Small intestine (tissue), 7 donors: Measurements from ENCODE around the gene VAMP8. TPM values are rescaled to one million over a fixed set of nuclear protein-coding genes. Genes with fewer than 3 reads are reported as not detected.
"Not testable (repeated sequence)": the region's sequence is repeated elsewhere in the genome, so short reads cannot be mapped to it uniquely, and the experiment has no call there.

Experiments
- DNase-seq, 2 donors: peaks; one replicate each; pipeline versions ENCODE4 v3.0.0 to v3.0.0-alpha.2; 2013
- FAIRE-seq: peaks from 2 replicates; lab custom pipeline; 2012; peaks lifted over from hg19 to GRCh38; lab: Jason Lieb, UNC
- H3K27ac ChIP-seq, 3 donors: one replicate each; pipeline ENCODE4 v1.5.1; 2013; ENCODE audit warnings: low read length in 2 of 3, mild to moderate bottlenecking in 2 of 3, control low read depth in 1 of 3, inconsistent platforms in 1 of 3, low read depth in 1 of 3, moderate library complexity in 1 of 3
- H3K27me3 ChIP-seq, 3 donors: one replicate each; pipeline ENCODE4 v1.6.1; 2013; ENCODE audit warnings: low read length in 3 of 3, inconsistent platforms in 1 of 3; ENCODE audit not compliant: control insufficient read depth in 3 of 3, insufficient read depth in 3 of 3
- H3K36me3 ChIP-seq, 3 donors: one replicate each; pipeline ENCODE4 v1.6.1; 2013; ENCODE audit warnings: low read length in 3 of 3, inconsistent platforms in 1 of 3, low read depth in 1 of 3, mild to moderate bottlenecking in 1 of 3, moderate library complexity in 1 of 3; ENCODE audit not compliant: control insufficient read depth in 3 of 3, insufficient read depth in 2 of 3
- H3K4me1 ChIP-seq, 3 donors: one replicate each; pipeline ENCODE4 v1.6.1; 2013; ENCODE audit warnings: low read length in 2 of 3, inconsistent platforms in 1 of 3, low read depth in 1 of 3, mild to moderate bottlenecking in 1 of 3, moderate library complexity in 1 of 3; ENCODE audit not compliant: control insufficient read depth in 3 of 3, insufficient read depth in 2 of 3
- H3K4me3 ChIP-seq, 3 donors: one replicate each; pipeline ENCODE4 v1.5.1; 2013; ENCODE audit warnings: low read length in 3 of 3, control low read depth in 1 of 3, inconsistent platforms in 1 of 3, low read depth in 1 of 3, mild to moderate bottlenecking in 1 of 3, moderate library complexity in 1 of 3
- H3K9me3 ChIP-seq, 2 donors: one replicate each; pipeline ENCODE4 v1.6.1; 2013; ENCODE audit warnings: low read depth in 1 of 2, low read length in 1 of 2; ENCODE audit not compliant: control insufficient read depth in 2 of 2, insufficient read depth in 1 of 2
- WGBS, 3 donors: extraction: QIAGEN DNeasy Blood & Tissue Kit; methylation state at CpG; one replicate each; pipeline ENCODE4 v1.1.7; 2013; 5-methylcytosine and 5-hydroxymethylcytosine counted together
- polyA plus RNA-seq, 4 donors: library from polyadenylated mRNA; stranded (reverse) in 3 of 4; unstranded in 1 of 4; fragments of 200-250 nt in 3 of 4; fragments of 120-200 nt in 1 of 4; gene quantifications; one replicate each; pipeline versions ENCODE4 v1.2.1 to v1.2.3, GENCODE V29; 2013
- donor health status: healthy with polysubstance abuse.
- donor health status: control.
- donor health status: control.
- donor health status: Bipolar disorder and iron deficiency.
- donor health status: healthy.

The VAMP8 gene
- polyA plus RNA-seq, 4 donors = 183 to 1,108 (median 619) TPM

DNA sequence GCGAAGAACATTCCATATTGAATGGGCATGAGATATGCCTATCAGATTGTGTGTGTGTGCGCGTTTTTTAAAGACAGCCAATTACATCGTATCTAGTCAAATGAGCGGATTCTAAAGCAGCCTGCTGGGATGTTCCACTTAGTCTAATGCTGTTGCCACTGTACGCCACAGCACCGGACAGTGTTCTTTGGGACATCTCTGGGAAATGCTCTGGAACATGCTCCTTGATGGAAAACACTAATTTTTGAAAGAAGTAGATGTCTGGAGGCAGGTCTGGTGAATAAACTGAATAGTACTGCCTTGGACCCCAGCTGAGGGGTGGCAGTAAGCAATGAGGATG is 28.7 kb downstream of the VAMP8 start:
- Histone ChIP-seq H3K9me3 (no peaks in the 10 kb centered on the region), H3K4me1 (peaks cover 0 to 30% (median 4%) of the 10 kb centered on the region in 3 donors), H3K27me3 (no peaks in the 10 kb centered on the region), H3K4me3 (no peak overlapping the region), H3K27ac (peak overlapping the region in 1 of 3 donors; percentile 8), H3K36me3 (peaks cover 0 to 35% (median 2%) of the 10 kb centered on the region in 3 donors)
- no peak for FAIRE-seq
- WGBS, 3 donors = 74 to 90% (median 85%) methylated on average over 7 of the region's 7 CpGs
- no peak for DNase-seq

DNA sequence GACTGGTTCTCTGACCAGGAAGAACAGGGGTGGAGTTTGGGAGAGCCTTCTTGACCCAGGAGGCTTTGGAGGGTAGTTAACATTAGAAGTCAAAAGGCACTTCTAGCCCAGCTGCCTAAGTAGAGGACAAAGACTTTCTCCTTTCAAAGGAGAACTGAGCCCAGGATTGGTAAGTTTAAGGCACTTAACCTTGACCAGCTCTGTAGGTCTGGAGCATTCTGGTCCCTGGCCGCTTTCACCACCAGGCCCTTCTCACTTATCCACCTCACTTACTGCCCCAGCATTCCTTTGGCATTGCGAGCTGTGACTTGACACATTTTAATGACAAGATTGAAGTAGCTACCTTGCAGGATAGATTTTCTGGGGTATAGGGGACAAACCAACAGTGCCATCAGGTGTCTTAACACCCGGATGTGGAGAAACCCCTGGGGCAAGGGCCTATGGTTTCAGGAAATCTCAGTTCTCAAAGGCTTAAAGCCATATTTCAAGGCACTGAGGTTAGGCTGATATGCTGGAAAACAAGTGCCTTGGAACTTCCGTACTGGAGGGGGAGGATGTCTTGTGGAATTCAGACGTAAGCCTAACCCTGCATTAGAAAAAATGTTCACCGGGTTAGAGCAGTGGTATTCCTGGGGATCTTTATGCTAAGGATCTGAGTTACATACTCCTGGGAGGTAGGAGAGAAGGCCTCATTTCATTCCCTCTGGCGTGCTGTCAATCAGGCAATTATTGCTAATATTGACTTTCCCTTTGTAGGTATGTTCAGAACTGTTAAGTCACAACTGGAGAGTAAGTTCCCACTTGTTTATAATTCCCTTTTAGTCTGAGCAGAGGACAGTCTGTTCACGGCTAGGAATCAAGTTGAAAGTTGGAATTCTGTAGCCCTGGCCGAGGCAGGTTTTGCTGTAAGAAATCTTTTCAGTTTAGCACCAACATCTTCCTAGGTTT is 30.2 kb downstream of the VAMP8 start:
- WGBS, 3 donors = 85 to 87% (median 85%) methylated on average over 9 of the region's 9 CpGs
- peaks cover 0 to 25% (median 0%) of the 10 kb centered on the region in 3 donors for H3K4me1 ChIP-seq
- peaks cover 0 to 34% (median 2%) of the 10 kb centered on the region in 3 donors for H3K36me3 ChIP-seq
- no peak overlapping the region for H3K27ac ChIP-seq
- DNase-seq = no peak
- FAIRE-seq = no peak
- no peak overlapping the region for H3K4me3 ChIP-seq
- no peaks in the 10 kb centered on the region for H3K9me3 ChIP-seq
- no peaks in the 10 kb centered on the region for H3K27me3 ChIP-seq

DNA sequence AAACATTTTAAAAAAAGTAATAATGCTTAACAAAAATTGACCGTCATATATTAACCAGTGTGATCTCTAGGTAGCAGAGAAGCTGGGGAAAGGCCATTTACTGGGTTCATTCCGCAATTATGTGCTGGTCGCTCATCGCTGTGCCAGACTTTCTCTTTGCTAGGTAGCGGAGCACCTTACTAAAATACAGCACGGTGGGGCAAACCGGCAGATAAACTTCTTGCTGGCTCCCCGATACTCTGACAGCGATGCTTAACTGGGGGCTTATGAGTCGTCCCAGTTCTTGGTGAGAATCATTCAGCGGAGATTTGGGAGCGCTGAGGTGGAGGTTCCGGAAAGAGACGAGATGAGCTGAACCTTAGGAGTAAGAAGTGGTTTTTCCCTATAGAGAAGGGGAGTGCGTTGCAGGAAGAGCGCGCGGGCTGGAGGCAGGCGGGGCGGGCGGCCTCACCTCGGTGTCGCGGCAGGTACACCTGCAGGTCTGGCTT is 33.9 kb downstream of the VAMP8 start:
- no peak for FAIRE-seq
- 2 to 6% (median 5%) methylated on average over 24 of the region's 24 CpGs for WGBS, 3 donors
- Histone ChIP-seq H3K27me3 (no peaks in the 10 kb centered on the region), H3K36me3 (peaks cover 0 to 33% (median 2%) of the 10 kb centered on the region in 3 donors), H3K4me3 (peak overlapping the region; percentile 56 to 91 (median 84)), H3K27ac (peak overlapping the region; percentile 4 to 96 (median 88)), H3K9me3 (no peaks in the 10 kb centered on the region), H3K4me1 (peaks cover 0 to 10% (median 0%) of the 10 kb centered on the region in 3 donors)
- no peak for DNase-seq

DNA sequence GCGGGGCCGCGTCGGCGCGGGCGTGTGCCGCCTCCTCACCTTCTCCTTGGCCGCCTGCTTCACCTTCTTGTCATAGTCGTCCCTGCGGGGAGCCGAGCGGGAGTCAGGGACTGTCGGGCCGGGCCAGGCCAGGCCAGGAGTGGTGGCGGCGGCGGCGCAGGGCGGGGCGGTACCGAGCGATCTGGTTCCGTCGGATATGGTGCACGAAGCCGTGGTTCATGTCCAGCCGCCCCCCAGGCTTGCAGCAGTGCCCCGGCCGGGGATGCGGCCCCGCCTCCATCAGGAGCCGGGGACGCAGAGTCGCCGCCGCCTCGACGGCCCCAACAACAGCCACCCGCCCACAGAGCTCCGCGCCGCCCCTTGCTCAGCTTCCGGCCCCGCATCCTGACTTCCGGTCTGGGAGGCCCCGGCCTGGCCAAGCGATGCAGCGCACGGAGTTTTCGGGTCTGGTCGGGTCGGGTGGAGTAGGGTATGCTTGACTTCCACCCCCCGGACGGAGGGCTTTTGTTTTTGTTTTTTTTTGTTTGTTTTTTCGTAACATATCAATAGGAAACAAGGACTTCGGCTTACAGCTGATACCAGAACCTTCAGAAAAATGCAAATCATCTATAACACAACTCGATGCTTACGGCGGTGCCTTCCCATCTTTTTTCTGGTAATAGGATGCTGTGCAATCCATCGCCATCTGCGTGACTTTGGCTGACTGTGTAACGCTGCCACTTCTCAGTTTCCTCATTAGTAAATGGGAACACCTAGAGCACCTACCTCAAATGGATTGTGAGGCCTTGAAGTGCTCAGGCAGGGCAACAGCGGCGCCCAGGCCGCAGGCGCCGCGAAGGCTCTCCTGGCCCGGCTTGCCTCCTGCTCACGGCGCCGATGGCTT is 34.6 kb downstream of the VAMP8 start, which contains the start of gene C2orf68:
Gene C2orf68, minus strand, starts transcription at position 362 of the 883 bp plus-strand sequence. Its CDS starts 82 bp downstream, at position 280.
- Histone ChIP-seq H3K4me1 (peaks cover 0 to 11% (median 1%) of the 10 kb centered on the region in 3 donors), H3K9me3 (no peaks in the 10 kb centered on the region), H3K36me3 (peaks cover 0 to 27% (median 2%) of the 10 kb centered on the region in 3 donors), H3K27ac (peak within 1 kb of the TSS; percentile 4 to 96 (median 88)), H3K4me3 (peak within 1 kb of the TSS; percentile 56 to 91 (median 84)), H3K27me3 (no peaks in the 10 kb centered on the region)
- FAIRE-seq (no peak), DNase-seq (peak; percentile 87 to 95)
- 10 to 15% (median 14%) methylated on average over 61 to 73 of the region's 73 CpGs for WGBS, 3 donors

DNA sequence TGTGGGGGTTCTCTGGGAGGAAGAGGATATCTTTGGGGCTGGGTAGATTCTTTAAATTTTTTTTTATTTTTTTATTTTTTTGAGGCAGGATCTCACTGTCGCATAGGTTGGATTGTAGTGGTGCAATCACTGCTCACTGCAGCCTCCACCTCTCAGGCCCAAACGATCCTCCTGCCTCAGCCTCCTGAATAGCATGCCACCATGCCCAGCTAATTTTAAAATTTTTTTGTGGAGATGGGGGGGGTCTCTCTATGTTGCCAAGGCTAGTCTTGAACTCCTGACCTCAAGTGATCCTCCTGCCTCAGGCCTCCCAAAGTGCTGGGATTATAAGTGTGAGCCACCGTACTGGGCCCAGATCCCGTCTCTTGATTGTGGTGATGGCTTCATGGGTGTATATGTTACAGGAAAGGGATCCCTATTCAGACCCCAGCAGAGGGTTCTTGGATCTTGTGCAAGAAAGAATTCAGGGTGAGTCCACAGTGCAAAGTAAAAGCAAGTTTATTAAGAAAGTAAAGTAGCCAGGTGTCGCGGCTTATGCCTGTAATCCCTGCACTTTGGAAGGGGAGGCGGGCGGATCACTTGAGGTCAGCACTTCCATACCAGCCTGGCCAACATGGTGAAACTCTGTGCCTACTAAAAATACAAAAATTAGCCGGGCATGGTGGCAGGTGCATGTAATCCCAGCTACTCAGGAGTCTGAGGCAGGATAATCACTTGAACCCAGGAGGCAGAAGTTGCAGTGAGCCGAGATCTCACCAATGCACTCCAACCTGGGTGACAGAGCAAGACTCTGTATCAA is 36.5 kb downstream of the VAMP8 start:
- 58 to 75% (median 73%) methylated on average over 10 of the region's 10 CpGs for WGBS, 3 donors
- no peak for DNase-seq
- no peaks in the 10 kb centered on the region for H3K27me3 ChIP-seq
- H3K36me3 ChIP-seq = peaks cover 0 to 14% (median 0%) of the 10 kb centered on the region in 3 donors
- H3K4me3 ChIP-seq = no peak overlapping the region
- H3K9me3 ChIP-seq = no peaks in the 10 kb centered on the region
- peaks cover 4 to 17% (median 8%) of the 10 kb centered on the region in 3 donors for H3K4me1 ChIP-seq
- no peak overlapping the region for H3K27ac ChIP-seq
- no peak for FAIRE-seq

DNA sequence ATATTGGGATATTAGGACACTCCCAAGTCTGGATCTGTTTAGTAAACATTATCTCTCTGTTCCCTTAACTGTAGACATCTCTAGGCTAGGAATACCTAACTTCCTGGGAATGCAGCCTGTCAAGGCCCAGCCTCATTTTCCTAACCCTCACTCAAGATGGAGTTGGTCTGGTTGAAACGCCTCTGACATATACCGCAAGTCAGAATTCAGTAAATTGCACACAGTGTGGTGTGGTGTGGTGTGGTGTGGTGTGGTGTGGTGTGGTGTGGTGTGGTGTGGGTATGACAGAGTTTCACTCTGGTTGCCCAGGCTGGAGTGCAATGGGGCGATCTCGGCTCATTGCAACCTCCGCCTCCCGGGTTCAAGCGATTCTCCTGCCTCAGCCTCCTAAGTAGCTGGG is 37.4 kb downstream of the VAMP8 start:
- WGBS, 3 donors = 93 to 96% (median 93%) methylated on average over 7 of the region's 7 CpGs
- H3K4me3 ChIP-seq, FAIRE-seq, H3K27ac ChIP-seq, DNase-seq, H3K27me3 ChIP-seq, H3K9me3 ChIP-seq: not testable (repeated sequence)
- Histone ChIP-seq H3K4me1 (peaks cover 4 to 17% (median 8%) of the 10 kb centered on the region in 3 donors), H3K36me3 (peaks cover 0 to 12% (median 2%) of the 10 kb centered on the region in 3 donors)

DNA sequence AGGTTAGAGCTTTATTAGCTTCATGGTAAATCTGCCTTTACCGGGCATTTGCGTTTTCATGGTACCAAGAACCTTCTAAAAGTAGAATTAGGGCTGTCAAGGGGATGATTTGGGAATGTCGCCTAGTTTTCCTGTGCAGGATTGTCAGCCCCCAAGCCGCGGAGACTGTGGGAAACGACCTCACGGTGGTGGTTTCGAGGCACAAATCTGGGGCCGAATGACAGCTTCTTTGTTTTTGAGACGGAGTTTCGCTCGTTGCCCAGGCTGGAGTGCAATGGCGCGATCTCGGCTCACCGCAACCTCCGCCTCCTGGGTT is 38.0 kb downstream of the VAMP8 start:
- H3K27ac ChIP-seq = peak overlapping the region in 1 of 3 donors; percentile 54
- no peaks in the 10 kb centered on the region for H3K9me3 ChIP-seq
- FAIRE-seq (no peak), DNase-seq (no peak)
- WGBS, 3 donors = 91 to 94% (median 94%) methylated on average over 17 of the region's 17 CpGs
- no peak overlapping the region for H3K4me3 ChIP-seq
- peaks cover 0 to 16% (median 2%) of the 10 kb centered on the region in 3 donors for H3K36me3 ChIP-seq
- peaks cover 4 to 15% (median 8%) of the 10 kb centered on the region in 3 donors for H3K4me1 ChIP-seq
- H3K27me3 ChIP-seq = no peaks in the 10 kb centered on the region
